Astrocyte (in vitro differentiated cells and primary cell): ENCODE data around the gene EGF. TPM values are rescaled to one million over a fixed set of nuclear protein-coding genes. Genes with fewer than 3 reads are reported as not detected.

Experiments used
- DNase-seq: peaks from one replicate; pipeline ENCODE4 v3.0.0-alpha.2; 2010; ENCODE audit warnings: low read depth
- FAIRE-seq: peaks from 2 replicates; lab custom pipeline; 2011; peaks lifted over from hg19 to GRCh38; lab: Jason Lieb, UNC
- H2AFZ ChIP-seq: 2 replicates; pipeline ENCODE4 v1.6.0; 2012; ENCODE audit warnings: low read depth, low read length, inconsistent platforms
- H3K27ac ChIP-seq: 2 replicates; pipeline ENCODE4 v1.5.1; 2011; ENCODE audit warnings: low read depth, low read length, inconsistent platforms
- H3K27me3 ChIP-seq: 2 replicates; pipeline ENCODE4 v1.6.0; 2011; ENCODE audit warnings: low read length, inconsistent platforms; ENCODE audit not compliant: insufficient read depth
- H3K36me3 ChIP-seq: 2 replicates; pipeline ENCODE4 v1.5.1; 2011; ENCODE audit warnings: low read length, inconsistent platforms; ENCODE audit not compliant: insufficient read depth
- H3K4me1 ChIP-seq: 2 replicates; pipeline ENCODE4 v1.5.1; 2011; ENCODE audit warnings: low read length, inconsistent platforms; ENCODE audit not compliant: insufficient read depth
- H3K4me2 ChIP-seq: 2 replicates; pipeline ENCODE4 v1.6.0; 2012; ENCODE audit warnings: low read length, inconsistent platforms
- H3K4me3 ChIP-seq: 2 replicates; pipeline ENCODE4 v1.5.1; 2011; ENCODE audit warnings: low read depth, mild to moderate bottlenecking, low read length, inconsistent platforms; ENCODE audit not compliant: insufficient read depth
- H3K79me2 ChIP-seq: 2 replicates; pipeline ENCODE4 v1.6.0; 2012; ENCODE audit warnings: mild to moderate bottlenecking, low read length, inconsistent platforms; ENCODE audit not compliant: insufficient read depth
- H3K9ac ChIP-seq: 2 replicates; pipeline ENCODE4 v1.6.0; 2012; ENCODE audit warnings: mild to moderate bottlenecking, low read length, inconsistent platforms
- H3K9me3 ChIP-seq: 2 replicates; pipeline ENCODE4 v1.5.1; 2012; ENCODE audit warnings: low read depth, mild to moderate bottlenecking, low read length, inconsistent platforms; ENCODE audit not compliant: insufficient read depth
- H4K20me1 ChIP-seq: 2 replicates; pipeline ENCODE4 v1.6.0; 2012; ENCODE audit warnings: low read length, inconsistent platforms; ENCODE audit not compliant: insufficient read depth
- H3K27ac Mint-ChIP-seq: one replicate; pipeline ENCODE4 v1.8.0; 2021; ENCODE audit warnings: mild to moderate bottlenecking, mixed read lengths; ENCODE audit not compliant: unreplicated experiment
- H3K27me3 Mint-ChIP-seq: one replicate; pipeline ENCODE4 v1.8.0; 2021; ENCODE audit warnings: low read depth, mixed read lengths; ENCODE audit not compliant: unreplicated experiment
- H3K36me3 Mint-ChIP-seq: one replicate; pipeline ENCODE4 v1.8.0; 2021; ENCODE audit warnings: low read depth, mixed read lengths; ENCODE audit not compliant: unreplicated experiment
- H3K4me1 Mint-ChIP-seq: one replicate; pipeline ENCODE4 v1.8.0; 2021; ENCODE audit warnings: low read depth, mixed read lengths; ENCODE audit not compliant: unreplicated experiment
- H3K4me3 Mint-ChIP-seq: one replicate; pipeline ENCODE4 v1.8.0; 2021; ENCODE audit warnings: mild to moderate bottlenecking, moderate library complexity, mixed read lengths; ENCODE audit not compliant: unreplicated experiment
- H3K9me3 Mint-ChIP-seq: one replicate; pipeline ENCODE4 v1.8.0; 2021; ENCODE audit warnings: mild to moderate bottlenecking, mixed read lengths; ENCODE audit not compliant: unreplicated experiment
- CTCF ChIP-seq: IDR thresholded peaks from 2 replicates; pipeline ENCODE4 v1.5.1; 2011; ENCODE audit warnings: low read depth, mild to moderate bottlenecking, inconsistent platforms, low read length, moderate library complexity; ENCODE audit not compliant: insufficient read depth
- EZH2 ChIP-seq: IDR thresholded peaks from 2 replicates; pipeline ENCODE4 v1.6.1; 2012; ENCODE audit warnings: mild to moderate bottlenecking, low read length, inconsistent platforms; ENCODE audit not compliant: insufficient read depth
- total RNA-seq: library from RNA; stranded (reverse); gene quantifications from 2 replicates; pipeline ENCODE4 v1.2.1, GENCODE V29; 2021

EGF gene
- total RNA-seq, 1 donor from 2014 or later = 22.9 TPM

GRCh38 chr4:110010797-110011196 lies 98.1 kb downstream of the EGF start:
- Mint-ChIP-seq H3K4me1 (no peaks in the 10 kb centered on the region), H3K4me3 (no peak overlapping the region), H3K36me3 (peaks cover 9% of the 10 kb centered on the region), H3K9me3 (peaks cover 1% of the 10 kb centered on the region), H3K27ac (no peak overlapping the region), H3K27me3 (no peaks in the 10 kb centered on the region)
- Histone ChIP-seq H3K9ac (no peak overlapping the region), H4K20me1 (no peaks in the 10 kb centered on the region), H3K27me3 (no peaks in the 10 kb centered on the region), H3K27ac (no peak overlapping the region), H3K9me3 (no peaks in the 10 kb centered on the region), H3K4me1 (no peaks in the 10 kb centered on the region), H3K4me3 (no peak overlapping the region), H3K36me3 (no peaks in the 10 kb centered on the region), H3K79me2 (no peaks in the 10 kb centered on the region), H3K4me2 (no peak overlapping the region), H2AFZ (no peak overlapping the region)
- DNase-seq = no peak
- no peak for TF ChIP-seq CTCF
- no peak for TF ChIP-seq EZH2
- FAIRE-seq = no peak

- Histone ChIP-seq H3K4me2 (no peak overlapping the region), H4K20me1 (no peaks in the 10 kb centered on the region), H3K36me3 (no peaks in the 10 kb centered on the region), H3K27ac (no peak overlapping the region), H3K4me1 (no peaks in the 10 kb centered on the region), H3K9me3 (no peaks in the 10 kb centered on the region), H3K4me3 (no peak overlapping the region), H3K27me3 (no peaks in the 10 kb centered on the region), H3K79me2 (no peaks in the 10 kb centered on the region), H2AFZ (no peak overlapping the region), H3K9ac (no peak overlapping the region)
- Mint-ChIP-seq H3K4me3 (no peak overlapping the region), H3K36me3 (peaks cover 6% of the 10 kb centered on the region), H3K9me3 (peaks cover 1% of the 10 kb centered on the region), H3K27me3 (no peaks in the 10 kb centered on the region), H3K27ac (no peak overlapping the region), H3K4me1 (no peaks in the 10 kb centered on the region)
- TF ChIP-seq EZH2 (no peak), CTCF (no peak)
- FAIRE-seq (no peak), DNase-seq (no peak)
These were observed 100.2 kb downstream of the EGF start for GRCh38 chr4:110012917-110013316.

GRCh38 chr4:110014233-110014632 lies 101.5 kb downstream of the EGF start:
- Mint-ChIP-seq H3K27ac (no peak overlapping the region), H3K4me1 (no peaks in the 10 kb centered on the region), H3K36me3 (peaks cover 3% of the 10 kb centered on the region), H3K9me3 (peaks cover 1% of the 10 kb centered on the region), H3K4me3 (no peak overlapping the region), H3K27me3 (no peaks in the 10 kb centered on the region)
- Histone ChIP-seq H3K27me3 (no peaks in the 10 kb centered on the region), H3K4me2 (no peak overlapping the region), H2AFZ (no peak overlapping the region), H3K9me3 (no peaks in the 10 kb centered on the region), H3K36me3 (no peaks in the 10 kb centered on the region), H4K20me1 (no peaks in the 10 kb centered on the region), H3K79me2 (no peaks in the 10 kb centered on the region), H3K4me3 (no peak overlapping the region), H3K27ac (no peak overlapping the region), H3K9ac (no peak overlapping the region), H3K4me1 (no peaks in the 10 kb centered on the region)
- TF ChIP-seq EZH2 = no peak
- no peak for TF ChIP-seq CTCF
- FAIRE-seq (no peak), DNase-seq (no peak)
